Epithelial cell of proximal tubule (primary cell): ENCODE data around the gene DCST2. TPM values are rescaled to one million over a fixed set of nuclear protein-coding genes. Genes with fewer than 3 reads are reported as not detected.

Experiments used
- DNase-seq: peaks from one replicate; pipeline ENCODE4 v3.0.0-alpha.2; 2011; ENCODE audit warnings: low read depth
- H3K4me3 ChIP-seq: 2 replicates; pipeline ENCODE4 v1.5.1; 2011; ENCODE audit warnings: low read depth, mild to moderate bottlenecking, low read length
- CTCF ChIP-seq: conservative IDR thresholded peaks from 2 replicates; pipeline ENCODE4 v1.5.1; 2012; ENCODE audit warnings: low read depth, mild to moderate bottlenecking, low read length
- total RNA-seq: library from RNA; depleted of rRNA; stranded (reverse); fragments of >200 nt; gene quantifications from 2 replicates; pipeline ENCODE4 v1.2.3, GENCODE V29; 2015

DCST2 gene
- total RNA-seq, 1 donor from 2014 or later, result 0.12 TPM

- DNase-seq, result no peak
- TF ChIP-seq CTCF, result no peak
- no peak overlapping the region for H3K4me3 ChIP-seq
Observed at GRCh38 chr1:155075535-155075934, 42.0 kb upstream of the DCST2 start.

GRCh38 chr1:155073377-155074242 is 40.0 kb upstream of the DCST2 start:
- no peak for DNase-seq
- no peak overlapping the region for H3K4me3 ChIP-seq
- TF ChIP-seq CTCF, result no peak

GRCh38 chr1:155072531-155073289 is 39.1 kb upstream of the DCST2 start:
- no peak for TF ChIP-seq CTCF
- H3K4me3 ChIP-seq, result no peak overlapping the region
- DNase-seq, result no peak

GRCh38 chr1:155071701-155072100 is 38.1 kb upstream of the DCST2 start:
- no peak for DNase-seq
- no peak for TF ChIP-seq CTCF

GRCh38 chr1:155070721-155071569 is 37.4 kb upstream of the DCST2 start:
- DNase-seq, result no peak
- H3K4me3 ChIP-seq, result peak overlapping the region; percentile 53
- peak; percentile 43 for TF ChIP-seq CTCF

More at GRCh38 chr1:155071701-155072100, 38.1 kb upstream of the DCST2 start:
- H3K4me3 ChIP-seq, result no peak overlapping the region

GRCh38 chr1:155070158-155070621 is 36.6 kb upstream of the DCST2 start:
- TF ChIP-seq CTCF, result no peak
- DNase-seq, result no peak
- peak overlapping the region; percentile 53 for H3K4me3 ChIP-seq
